ENCODE data around the gene NECTIN2. TPM values are rescaled to one million over a fixed set of nuclear protein-coding genes. Genes with fewer than 3 reads are reported as not detected.
"Not testable (repeated sequence)": the region's sequence is repeated elsewhere in the genome, so short reads cannot be mapped to it uniquely, and the experiment has no call there.

NECTIN2 gene
- total RNA-seq, 2 experiments from 2014 or later, result not detected

GRCh38 chr19:44822177-44822576 lies 23.9 kb upstream of the NECTIN2 start:
- DNase-seq, result no peak
- no peaks in the 10 kb centered on the region for H3K4me1 Mint-ChIP-seq
- ChIA-PET POLR2A (no interaction called here), CTCF (interaction anchor here (0.5 to 1.6 kb wide), 3 partner anchors 10 to 77 kb away, joined by 3 read pairs; no protein-coding TSS in a partner anchor)
- H3K27ac Mint-ChIP-seq, result no peak overlapping the region
- H3K9me3 Mint-ChIP-seq, result no peaks in the 10 kb centered on the region
- no peak overlapping the region for H3K4me3 Mint-ChIP-seq
- no peaks in the 10 kb centered on the region for H3K27me3 Mint-ChIP-seq
- H3K36me3 Mint-ChIP-seq (ENCODE audit: low read depth), result no peaks in the 10 kb centered on the region

GRCh38 chr19:44822670-44823372 lies 23.3 kb upstream of the NECTIN2 start:
- no peak overlapping the region for H3K4me3 Mint-ChIP-seq

DNA sequence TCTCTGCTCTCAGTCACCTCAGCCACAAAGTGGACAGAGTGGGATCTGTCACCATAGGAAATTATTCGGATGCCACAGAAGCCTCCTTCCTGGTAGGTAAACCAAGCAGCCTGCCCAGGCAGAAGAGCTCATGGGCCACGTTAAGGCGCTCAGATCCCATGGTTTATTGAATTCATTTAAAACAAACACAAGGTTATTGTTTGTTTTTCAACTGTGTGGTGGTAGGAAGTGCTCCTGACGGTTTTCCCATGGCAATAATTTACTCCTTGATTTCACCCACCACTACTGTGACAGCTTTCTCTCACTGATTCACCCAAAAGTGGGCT lies 22.8 kb upstream of the NECTIN2 start:
- Mint-ChIP-seq H3K27me3 (no peaks in the 10 kb centered on the region), H3K4me1 (no peaks in the 10 kb centered on the region), H3K4me3 (no peak overlapping the region), H3K36me3 (ENCODE audit: low read depth) (no peaks in the 10 kb centered on the region), H3K27ac (no peak overlapping the region), H3K9me3 (no peaks in the 10 kb centered on the region)
- ChIA-PET POLR2A (no interaction called here), CTCF (interaction anchor here (0.7 kb wide), 1 partner anchor 10 kb away, joined by 3 read pairs; no protein-coding TSS in a partner anchor)
- no peak for DNase-seq

More at GRCh38 chr19:44822670-44823372, 23.3 kb upstream of the NECTIN2 start:
- H3K36me3 Mint-ChIP-seq (ENCODE audit: low read depth), result no peaks in the 10 kb centered on the region
- no peaks in the 10 kb centered on the region for H3K4me1 Mint-ChIP-seq
- no peaks in the 10 kb centered on the region for H3K9me3 Mint-ChIP-seq
- H3K27me3 Mint-ChIP-seq, result no peaks in the 10 kb centered on the region
- CTCF ChIA-PET, result interaction anchor here (0.7 to 1.6 kb wide), 2 partner anchors 11 to 52 kb away, joined by 3 read pairs; no protein-coding TSS in a partner anchor
- H3K27ac Mint-ChIP-seq, result no peak overlapping the region
- POLR2A ChIA-PET, result no interaction called here
- DNase-seq, result no peak

GRCh38 chr19:44824761-44825160 lies 21.3 kb upstream of the NECTIN2 start:
- Mint-ChIP-seq H3K4me3 (no peak overlapping the region), H3K4me1 (no peaks in the 10 kb centered on the region), H3K36me3 (ENCODE audit: low read depth) (no peaks in the 10 kb centered on the region), H3K27me3 (no peaks in the 10 kb centered on the region), H3K9me3 (no peaks in the 10 kb centered on the region), H3K27ac (no peak overlapping the region)
- POLR2A ChIA-PET, result no interaction called here
- no peak for DNase-seq
- CTCF ChIA-PET, result no interaction called here

DNA sequence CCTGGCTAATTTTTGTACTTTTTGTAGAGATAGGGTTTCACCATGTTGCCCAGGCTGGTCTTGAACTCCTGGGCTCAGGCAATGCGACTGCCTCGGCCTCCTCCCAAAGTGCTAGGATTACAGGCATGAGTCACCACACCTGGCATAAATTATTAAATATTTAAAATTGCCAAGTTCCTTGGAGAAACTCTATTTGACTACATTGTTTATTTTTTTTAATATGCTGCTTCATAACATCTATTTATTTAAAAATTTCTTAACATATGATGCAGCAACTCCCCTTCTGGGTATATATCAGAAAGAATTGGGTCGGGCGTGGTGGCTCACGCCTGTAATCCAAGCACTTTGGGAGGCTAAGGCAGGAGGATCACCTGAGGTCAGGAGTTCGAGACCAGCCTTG lies 13.2 kb upstream of the NECTIN2 start:
- POLR2A ChIA-PET, H3K4me3 Mint-ChIP-seq, CTCF ChIA-PET: not testable (repeated sequence)

DNA sequence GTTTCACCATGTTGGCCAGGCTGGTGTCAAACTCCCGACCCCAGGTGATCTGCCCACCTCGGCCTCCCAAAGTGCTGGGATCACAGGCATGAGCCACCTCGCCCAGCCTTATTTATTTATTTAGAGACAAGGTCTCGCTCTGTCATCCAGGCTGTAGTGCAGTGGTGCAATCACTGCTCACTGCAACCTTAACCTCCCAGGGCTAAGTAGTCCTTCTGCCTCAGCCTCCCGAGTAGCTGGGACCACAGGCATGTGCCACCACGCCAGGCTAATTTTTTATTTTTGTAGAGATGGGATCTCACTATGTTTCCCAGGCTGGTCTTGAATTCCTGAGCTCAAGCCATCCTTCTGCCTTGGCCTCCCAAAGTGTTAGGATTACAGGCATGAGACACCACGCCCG lies 11.7 kb upstream of the NECTIN2 start:
- DNase-seq; POLR2A ChIA-PET; H3K27me3 Mint-ChIP-seq; H3K4me1 Mint-ChIP-seq; H3K36me3 Mint-ChIP-seq (ENCODE audit: low read depth); H3K9me3 Mint-ChIP-seq; H3K27ac Mint-ChIP-seq; H3K4me3 Mint-ChIP-seq: not testable (repeated sequence)
- CTCF ChIA-PET, result interaction anchor here (0.6 kb wide), 1 partner anchor 98 kb away, joined by 3 read pairs; no protein-coding TSS in a partner anchor

More for the DNA sequence above, 13.2 kb upstream of the NECTIN2 start:
- H3K27ac Mint-ChIP-seq; H3K36me3 Mint-ChIP-seq (ENCODE audit: low read depth); DNase-seq; H3K27me3 Mint-ChIP-seq; H3K4me1 Mint-ChIP-seq; H3K9me3 Mint-ChIP-seq: not testable (repeated sequence)

GRCh38 chr19:44839276-44839675 lies 6.8 kb upstream of the NECTIN2 start:
- CTCF ChIA-PET, result no interaction called here
- no peak for DNase-seq
- no peaks in the 10 kb centered on the region for H3K9me3 Mint-ChIP-seq

DNA sequence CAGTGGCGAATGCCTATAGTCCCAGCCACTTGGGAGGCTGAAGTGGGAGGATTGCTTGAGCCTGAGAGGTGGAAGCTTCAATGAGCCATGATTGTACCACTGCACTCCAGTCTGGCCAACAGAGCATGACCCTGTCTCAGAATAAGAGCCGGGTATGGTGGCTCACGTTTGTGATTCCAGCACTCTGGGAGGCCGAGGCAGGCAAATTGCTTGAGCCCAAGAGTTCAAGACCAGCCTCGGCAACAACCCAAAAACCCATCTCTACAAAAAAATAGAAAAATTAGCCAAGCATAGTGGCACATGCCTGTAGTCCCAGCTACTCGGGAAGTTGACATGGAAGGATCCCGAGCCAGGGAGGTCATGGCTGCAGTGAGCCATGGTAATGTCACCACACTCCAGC lies 5.3 kb upstream of the NECTIN2 start:
- H3K27me3 Mint-ChIP-seq, result peaks cover 8% of the 10 kb centered on the region
- no peaks in the 10 kb centered on the region for H3K9me3 Mint-ChIP-seq
- H3K27ac Mint-ChIP-seq, result no peak overlapping the region
- DNase-seq, result no peak
- no peak overlapping the region for H3K4me3 Mint-ChIP-seq
- H3K36me3 Mint-ChIP-seq (ENCODE audit: low read depth), result peaks cover 2% of the 10 kb centered on the region
- CTCF ChIA-PET, result interaction anchor here (0.6 kb wide), 1 partner anchor 562 kb away, joined by 3 read pairs; no protein-coding TSS in a partner anchor
- POLR2A ChIA-PET, result no interaction called here
- peaks cover 13% of the 10 kb centered on the region for H3K4me1 Mint-ChIP-seq

More at GRCh38 chr19:44839276-44839675, 6.8 kb upstream of the NECTIN2 start:
- Mint-ChIP-seq H3K4me3 (no peak overlapping the region), H3K27me3 (peaks cover 5% of the 10 kb centered on the region), H3K36me3 (ENCODE audit: low read depth) (no peaks in the 10 kb centered on the region), H3K4me1 (peaks cover 3% of the 10 kb centered on the region), H3K27ac (no peak overlapping the region)
- POLR2A ChIA-PET, result no interaction called here

DNA sequence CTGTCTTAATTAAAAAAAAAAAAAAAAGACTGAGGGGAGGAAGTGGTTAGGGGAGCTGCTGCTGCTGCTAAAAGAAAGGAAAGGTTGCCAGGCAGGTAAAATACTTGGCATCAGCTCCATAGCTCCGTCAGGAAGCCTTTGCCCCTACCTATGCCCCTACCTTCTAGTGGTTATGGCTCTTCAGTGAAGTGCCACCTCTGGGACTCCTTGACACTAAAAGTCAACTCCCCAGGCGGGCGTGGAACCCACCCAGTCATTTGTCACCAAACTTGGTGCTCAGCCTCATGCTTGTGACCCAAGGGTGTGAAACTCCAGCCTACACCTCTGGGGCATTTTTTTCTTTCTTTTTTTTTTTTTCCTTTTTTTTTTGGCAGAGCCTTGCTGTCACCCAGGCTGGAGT lies 4.9 kb upstream of the NECTIN2 start:
- CTCF ChIA-PET, result interaction anchor here (0.7 kb wide), 2 partner anchors 1672 to 1775 kb away, joined by 3 read pairs; no protein-coding TSS in a partner anchor
- no peak overlapping the region for H3K27ac Mint-ChIP-seq
- H3K36me3 Mint-ChIP-seq (ENCODE audit: low read depth), result peaks cover 2% of the 10 kb centered on the region
- no peak overlapping the region for H3K4me3 Mint-ChIP-seq
- no peaks in the 10 kb centered on the region for H3K9me3 Mint-ChIP-seq
- no peak for DNase-seq
- peaks cover 11% of the 10 kb centered on the region for H3K27me3 Mint-ChIP-seq
- POLR2A ChIA-PET, result no interaction called here
- H3K4me1 Mint-ChIP-seq, result peaks cover 13% of the 10 kb centered on the region

DNA sequence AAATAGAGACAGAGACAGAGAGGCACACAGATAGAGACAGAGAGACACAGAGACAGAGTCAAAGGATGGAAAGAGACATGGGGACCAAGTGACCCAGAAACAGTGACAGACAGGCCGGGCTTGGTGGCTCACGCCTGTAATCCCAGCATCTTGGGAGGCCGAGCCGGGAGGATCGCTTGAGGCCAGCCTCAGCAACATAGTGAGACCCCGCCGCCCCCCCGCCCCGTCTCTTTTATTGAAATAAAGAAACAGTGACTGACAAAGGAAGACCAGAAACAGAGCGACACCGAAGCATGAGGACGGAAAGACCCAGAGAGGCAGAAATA lies 848 bp upstream of the NECTIN2 start:
- POLR2A ChIA-PET, result interaction anchor here (0.7 kb wide), 1 partner anchor 136 kb away, joined by 3 read pairs; no protein-coding TSS in a partner anchor
- peak overlapping the region; percentile 65 for H3K27ac Mint-ChIP-seq
- DNase-seq, result no peak
- peaks cover 43% of the 10 kb centered on the region for H3K27me3 Mint-ChIP-seq
- peaks cover 2% of the 10 kb centered on the region for H3K36me3 Mint-ChIP-seq (ENCODE audit: low read depth)
- no peaks in the 10 kb centered on the region for H3K9me3 Mint-ChIP-seq
- H3K4me3 Mint-ChIP-seq, result peak overlapping the region; percentile 74
- CTCF ChIA-PET, result interaction anchor here (0.6 to 1.6 kb wide), 4 partner anchors 9 to 122 kb away, joined by 3 to 9 read pairs (median 6); no protein-coding TSS in a partner anchor
- peaks cover 20% of the 10 kb centered on the region for H3K4me1 Mint-ChIP-seq

GRCh38 chr19:44846455-44847143 lies 502 bp downstream of the NECTIN2 start:
- H3K4me1 Mint-ChIP-seq, result peaks cover 17% of the 10 kb centered on the region
- POLR2A ChIA-PET, result no interaction called here
- peaks cover 2% of the 10 kb centered on the region for H3K36me3 Mint-ChIP-seq (ENCODE audit: low read depth)
- H3K4me3 Mint-ChIP-seq, result peak overlapping the region; percentile 53
- H3K27me3 Mint-ChIP-seq, result peaks cover 43% of the 10 kb centered on the region
- CTCF ChIA-PET, result interaction anchor here (1.2 to 1.6 kb wide), 2 partner anchors 10 to 75 kb away, joined by 4 to 9 read pairs; no protein-coding TSS in a partner anchor
- no peaks in the 10 kb centered on the region for H3K9me3 Mint-ChIP-seq
- H3K27ac Mint-ChIP-seq, result no peak overlapping the region
- DNase-seq, result no peak

DNA sequence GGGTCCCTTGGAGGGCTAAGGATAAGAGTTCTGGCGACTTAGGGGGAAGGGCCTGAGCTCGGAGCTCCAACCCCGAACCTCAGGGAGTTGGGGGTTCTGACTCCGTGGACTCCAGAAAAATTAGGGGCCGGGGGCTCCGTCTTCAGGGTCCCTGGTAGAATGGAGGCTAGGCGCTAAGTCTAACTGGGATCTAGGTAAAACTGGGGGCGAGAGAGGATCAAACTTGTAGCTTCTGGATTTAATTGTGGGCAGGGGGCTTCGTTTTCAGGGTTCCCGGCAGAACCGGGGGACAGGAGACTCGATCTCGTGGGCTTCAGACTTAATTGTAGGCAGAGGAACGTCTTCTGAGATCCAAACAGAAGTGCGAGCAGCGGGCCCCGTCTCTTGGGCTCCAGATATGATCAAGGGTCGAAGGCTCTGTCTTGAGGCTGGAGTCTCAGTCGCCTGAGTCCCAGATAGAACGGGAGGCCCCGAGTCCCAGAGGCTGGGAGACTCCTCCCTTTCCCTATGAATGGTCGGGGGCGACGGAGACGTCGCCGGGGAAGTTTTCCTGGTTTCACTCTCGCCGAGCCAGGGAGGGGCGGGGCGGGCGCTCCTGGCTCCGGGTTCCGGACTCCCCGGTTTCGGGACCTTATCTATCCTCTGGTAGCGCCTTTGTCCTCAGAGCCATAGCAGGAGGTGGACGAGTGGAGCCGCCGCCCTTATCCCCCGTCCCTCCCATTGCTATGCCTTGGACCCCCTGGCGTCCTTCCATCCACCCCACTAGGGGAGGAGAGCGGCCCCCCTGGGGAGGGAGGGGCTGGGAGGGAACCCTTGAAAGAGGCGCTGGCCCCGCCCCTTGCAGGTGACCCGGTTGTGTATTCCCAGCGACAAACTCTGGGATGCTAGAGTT lies 1.3 kb downstream of the NECTIN2 start:
- peaks cover 43% of the 10 kb centered on the region for H3K27me3 Mint-ChIP-seq
- peaks cover 17% of the 10 kb centered on the region for H3K4me1 Mint-ChIP-seq
- peaks cover 2% of the 10 kb centered on the region for H3K36me3 Mint-ChIP-seq (ENCODE audit: low read depth)
- no peaks in the 10 kb centered on the region for H3K9me3 Mint-ChIP-seq
- DNase-seq, result no peak
- ChIA-PET POLR2A (no interaction called here), CTCF (interaction anchor here (1.2 kb wide), 1 partner anchor 76 kb away, joined by 4 read pairs; no protein-coding TSS in a partner anchor)
- H3K27ac Mint-ChIP-seq, result peak overlapping the region; percentile 31
- peak overlapping the region; percentile 53 for H3K4me3 Mint-ChIP-seq

Data from activated CD4-positive, alpha-beta T cell treated with anti-CD3 and anti-CD28 coated beads, Interleukin-2, amount 10 ng/mL, durations not matched to agents 7 days and 5 days (primary cell).